A549 (cell line): ENCODE results near the gene LDLRAD4. TPM values are rescaled to one million over a fixed set of nuclear protein-coding genes. Genes with fewer than 3 reads are reported as not detected.

ENCODE experiments used
- ATAC-seq, 2 experiments: fragments of 200-7000 bp in 1 of 2; fragments of >200 bp in 1 of 2; cut with Nextera tagmentation in 1 of 2; cut with Tn5 transposase in 1 of 2; 3 replicates each; pipeline versions ENCODE4 v1.8.0 to v1.9.1; 2018 to 2020; ENCODE audit warnings: mild to moderate bottlenecking in 1 of 2, moderate library complexity in 1 of 2
- CTCF ChIA-PET: fragments of 300-600 bp; sonication (Branson Sonifier 250); formaldehyde crosslinking; extraction: SDS; loops from one replicate; lab custom pipeline; 2021; ENCODE audit warnings: antibody characterized with exemption, inconsistent platforms; lab: Yijun Ruan, JAX
- POLR2A ChIA-PET: fragments of 350-600 bp; formaldehyde crosslinking; extraction: SDS; loops from one replicate; lab custom pipeline; 2021; ENCODE audit warnings: antibody characterized with exemption, inconsistent platforms; lab: Yijun Ruan, JAX
- DNase-seq, 2 experiments: peaks; one replicate each; pipeline versions ENCODE4 v3.0.0 to v3.0.0-alpha.2; 2011 to 2016; ENCODE audit warnings: low read depth in 1 of 2, low spot score in 1 of 2
- FAIRE-seq: peaks from 2 replicates; lab custom pipeline; 2011; peaks lifted over from hg19 to GRCh38; lab: Jason Lieb, UNC
- H3K27ac ChIP-seq, 2 experiments: fragments of >200 bp; sonication (Bioruptor Twin); formaldehyde crosslinking; 3 replicates each; pipeline ENCODE4 v1.5.1; 2016 to 2017
- H3K4me1 ChIP-seq: fragments of >200 bp; sonication (Bioruptor Twin); formaldehyde crosslinking; 3 replicates; pipeline ENCODE4 v1.6.1; 2016
- H3K4me2 ChIP-seq: fragments of >200 bp; sonication (Bioruptor Twin); formaldehyde crosslinking; 3 replicates; pipeline ENCODE4 v1.6.1; 2016
- H3K4me3 ChIP-seq: fragments of >200 bp; sonication (Bioruptor Twin); formaldehyde crosslinking; 3 replicates; pipeline ENCODE4 v1.5.1; 2016
- H3K9me3 ChIP-seq: fragments of >200 bp; sonication (Bioruptor Twin); formaldehyde crosslinking; 3 replicates; pipeline ENCODE4 v1.6.1; 2016
- BCL3 ChIP-seq: fragments of >200 bp; sonication (Bioruptor Twin); formaldehyde crosslinking; IDR thresholded peaks from 3 replicates; pipeline ENCODE4 v1.6.1; 2016
- BHLHE40 ChIP-seq: IDR thresholded peaks from 2 replicates; pipeline ENCODE4 v1.6.1; 2012; ENCODE audit warnings: low read depth, low read length, inconsistent platforms
- CHD2 ChIP-seq: fragments of 150-350 bp; IDR thresholded peaks from 2 replicates; pipeline ENCODE4 v1.6.1; 2014; ENCODE audit warnings: low read length; ENCODE audit not compliant: partially characterized antibody
- EHMT2 ChIP-seq: fragments of 200-600 bp; sonication (generic); IDR thresholded peaks from 2 replicates; pipeline ENCODE4 v1.6.1; 2016; ENCODE audit warnings: antibody characterized with exemption, low read depth, mild to moderate bottlenecking, moderate library complexity
- ELK1 ChIP-seq: fragments of 150-350 bp; IDR thresholded peaks from 2 replicates; pipeline ENCODE4 v1.6.1; 2014; ENCODE audit warnings: low read depth, mild to moderate bottlenecking, low read length
- ESRRA ChIP-seq: fragments of 150-350 bp; IDR thresholded peaks from 2 replicates; pipeline ENCODE4 v1.6.1; 2014; ENCODE audit warnings: mild to moderate bottlenecking, low read length, borderline replicate concordance
- FOSB ChIP-seq: fragments of 250-450 bp; sonication (Bioruptor Pico); IDR thresholded peaks from 2 replicates; pipeline ENCODE4 v1.5.0; 2020; ENCODE audit warnings: mild to moderate bottlenecking, moderate library complexity
- HMGXB4 ChIP-seq: fragments of 250-450 bp; sonication (Bioruptor Pico); IDR thresholded peaks from 2 replicates; pipeline ENCODE4 v1.5.0; 2021; ENCODE audit warnings: mild to moderate bottlenecking, moderate library complexity, borderline replicate concordance
- HOXA7 ChIP-seq: fragments of 250-450 bp; sonication (Bioruptor Pico); IDR thresholded peaks from 2 replicates; pipeline ENCODE4 v1.5.0; 2020; ENCODE audit warnings: mild to moderate bottlenecking, moderate library complexity
- HOXB5 ChIP-seq: fragments of 250-450 bp; sonication (Bioruptor Pico); IDR thresholded peaks from 2 replicates; pipeline ENCODE4 v1.5.0; 2020; ENCODE audit warnings: mild to moderate bottlenecking, moderate library complexity
- JUN ChIP-seq, 2 experiments: fragments of >200 bp; sonication (Bioruptor Twin); formaldehyde crosslinking; IDR thresholded peaks; 2 replicates in 1 of 2; 3 replicates in 1 of 2; pipeline ENCODE4 v1.6.1; 2016 to 2017
- JUNB ChIP-seq: fragments of >200 bp; sonication (Bioruptor Twin); formaldehyde crosslinking; IDR thresholded peaks from 2 replicates; pipeline ENCODE4 v1.6.1; 2016
- KDM5A ChIP-seq: fragments of 200-600 bp; sonication (generic); IDR thresholded peaks from 2 replicates; pipeline ENCODE4 v1.6.1; 2016; ENCODE audit warnings: antibody characterized with exemption, mild to moderate bottlenecking
- NPAS2 ChIP-seq: fragments of 250-450 bp; sonication (Bioruptor Pico); IDR thresholded peaks from 2 replicates; pipeline ENCODE4 v1.8.0; 2022; ENCODE audit warnings: mild to moderate bottlenecking, moderate library complexity, borderline replicate concordance
- NR3C1 ChIP-seq: fragments of >200 bp; sonication (Bioruptor Twin); formaldehyde crosslinking; IDR thresholded peaks from 3 replicates; pipeline ENCODE4 v1.6.1; 2017
- POLR2A ChIP-seq: IDR thresholded peaks from 2 replicates; pipeline ENCODE4 v1.6.1; 2012; ENCODE audit warnings: mild to moderate bottlenecking, low read length
- RARB ChIP-seq: fragments of 250-450 bp; sonication (Bioruptor Pico); IDR thresholded peaks from 2 replicates; pipeline ENCODE4 v1.8.0; 2021; ENCODE audit warnings: mild to moderate bottlenecking, moderate library complexity
- RNF2 ChIP-seq: fragments of 200-600 bp; sonication (generic); IDR thresholded peaks from 2 replicates; pipeline ENCODE4 v1.6.1; 2016; ENCODE audit warnings: low read depth, mild to moderate bottlenecking, antibody characterized with exemption, moderate library complexity, borderline replicate concordance
- TFCP2L1 ChIP-seq: fragments of 250-450 bp; sonication (Bioruptor Pico); IDR thresholded peaks from 2 replicates; pipeline ENCODE4 v1.5.0; 2021; ENCODE audit warnings: mild to moderate bottlenecking
- ZFP36 ChIP-seq: fragments of 450-650 bp; IDR thresholded peaks from 2 replicates; pipeline ENCODE4 v1.6.1; 2014; ENCODE audit warnings: borderline replicate concordance; ENCODE audit not compliant: partially characterized antibody
- WGBS: methylation state at CpG from one replicate; pipeline ENCODE4 v1.1.6; 2017; ENCODE audit errors: missing lambda C conversion rate; 5-methylcytosine and 5-hydroxymethylcytosine counted together
- polyA plus RNA-seq, 4 experiments: library from polyadenylated mRNA; depleted of rRNA in 3 of 4; stranded (reverse); fragments of >200 nt; fragmentation: RNase III in 1 of 4; extraction: RNeasy Plus Mini Kit Qiagen cat#74134 plus additional on column Dnase treatment in 1 of 4; gene quantifications; 2 replicates in 3 of 4; 3 replicates in 1 of 4; pipeline ENCODE4 v1.2.3, GENCODE V29; 2011 to 2017

The LDLRAD4 gene
- polyA plus RNA-seq, 2 of the 4 experiments (the other 2 are of a cell fraction), result 5.2 to 7.6 TPM

- H3K4me1 ChIP-seq, result no peaks in the 10 kb centered on the region
- H3K27ac ChIP-seq, result no peak overlapping the region
- WGBS, result 96% methylated on average over 6 of the region's 6 CpGs
- no peaks in the 10 kb centered on the region for H3K9me3 ChIP-seq
- POLR2A ChIA-PET, result no interaction called here
- TF ChIP-seq EHMT2, result no peak
- TF ChIP-seq NPAS2 (CRISPR knock-in tag), result no peak
- TF ChIP-seq CHD2, result no peak
- no peak for TF ChIP-seq HOXA7 (CRISPR knock-in tag)
- no peak for TF ChIP-seq JUNB
- TF ChIP-seq ZFP36, result no peak
- no peak for TF ChIP-seq NR3C1
- no peak for TF ChIP-seq ELK1
- no peak for TF ChIP-seq RARB
- TF ChIP-seq ESRRA, result no peak
- no peak for TF ChIP-seq HMGXB4
- no peak for TF ChIP-seq TFCP2L1 (CRISPR knock-in tag)
- TF ChIP-seq RNF2, result no peak
- TF ChIP-seq BHLHE40, result no peak
- TF ChIP-seq JUN (IDR thresholded peaks at IDR 0.05), result no peak
- TF ChIP-seq, all 56 proteins: peak for 0
- no peak for ATAC-seq
- no peak for FAIRE-seq
- DNase-seq, result no peak
- no peak overlapping the region for H3K4me3 ChIP-seq
- CTCF ChIA-PET, result interaction anchor here (0.8 to 1.4 kb wide), 2 partner anchors 12 to 16 kb away, joined by 3 read pairs; no protein-coding TSS in a partner anchor
- no peak overlapping the region for H3K4me2 ChIP-seq
These were observed 293.5 kb downstream of the LDLRAD4 start for GRCh38 chr18:13511961-13512577.

- CTCF ChIA-PET, result no interaction called here
- Histone ChIP-seq H3K4me3 (no peak overlapping the region), H3K4me2 (no peak overlapping the region), H3K4me1 (no peaks in the 10 kb centered on the region), H3K9me3 (no peaks in the 10 kb centered on the region)
- ATAC-seq (no peak), DNase-seq (no peak), FAIRE-seq (no peak)
- 39% methylated on average over 4 of the region's 4 CpGs for WGBS
- no peak for TF ChIP-seq POLR2A
- TF ChIP-seq HOXB5 (CRISPR knock-in tag), result no peak
- no peak for TF ChIP-seq BCL3
- TF ChIP-seq KDM5A, result no peak
- TF ChIP-seq HOXA7 (CRISPR knock-in tag), result no peak
- TF ChIP-seq, all 56 proteins: peak for 0
- POLR2A ChIA-PET, result no interaction called here
- no peak overlapping the region for H3K27ac ChIP-seq
These were observed 294.5 kb downstream of the LDLRAD4 start for GRCh38 chr18:13513021-13513420.

- CTCF ChIA-PET, result no interaction called here
- no peak overlapping the region for H3K27ac ChIP-seq
- no peak for TF ChIP-seq FOSB (CRISPR knock-in tag)
- TF ChIP-seq, all 56 proteins: peak for 0
- Histone ChIP-seq H3K9me3 (no peaks in the 10 kb centered on the region), H3K4me2 (no peak overlapping the region), H3K4me1 (no peaks in the 10 kb centered on the region), H3K4me3 (no peak overlapping the region)
- 76% methylated on average over 5 of the region's 5 CpGs for WGBS
- POLR2A ChIA-PET, result no interaction called here
- no peak for ATAC-seq
- no peak for FAIRE-seq
- no peak for DNase-seq
These were observed 294.9 kb downstream of the LDLRAD4 start for GRCh38 chr18:13513481-13513880.
